Measurements from ENCODE around the gene ZNF618. TPM values are rescaled to one million over a fixed set of nuclear protein-coding genes. Genes with fewer than 3 reads are reported as not detected.

ZNF618 gene
- polyA plus RNA-seq, 1 experiment, result 8.7 TPM

DNA sequence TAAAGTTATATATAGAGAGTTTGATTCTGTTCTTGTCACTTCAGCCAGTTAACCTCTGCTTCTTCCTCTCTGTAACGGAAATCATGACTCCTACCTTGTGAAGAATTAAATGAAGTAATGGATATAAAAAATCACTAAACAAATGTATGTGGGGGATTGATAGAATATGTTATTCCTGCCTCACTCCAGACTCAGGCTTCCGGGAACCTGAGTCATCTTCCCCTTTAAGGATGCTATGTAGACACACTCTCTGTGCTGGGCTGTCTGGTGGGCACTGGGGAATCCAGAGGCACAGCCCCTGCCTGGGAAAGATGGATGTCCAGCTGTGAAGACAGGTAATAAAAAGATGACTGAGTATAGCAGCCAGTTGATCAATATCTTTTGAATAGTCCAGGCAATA, 77.4 kb downstream of the ZNF618 start:
- no peaks in the 10 kb centered on the region for H3K27me3 ChIP-seq (ENCODE audit: control insufficient read depth, insufficient read depth, low read length)
- H3K9me3 ChIP-seq (ENCODE audit: control insufficient read depth, insufficient read depth, low read length), result no peaks in the 10 kb centered on the region
- DNase-seq (ENCODE audit: low read depth, low spot score), result no peak
- ChIA-PET CTCF (no interaction called here), POLR2A (no interaction called here)
- no peak overlapping the region for H3K4me3 ChIP-seq (ENCODE audit: low read depth, low read length)
- H3K27ac ChIP-seq (ENCODE audit: low read depth, low read length), result peak overlapping the region; percentile 54
- TF ChIP-seq, protein P1, sequence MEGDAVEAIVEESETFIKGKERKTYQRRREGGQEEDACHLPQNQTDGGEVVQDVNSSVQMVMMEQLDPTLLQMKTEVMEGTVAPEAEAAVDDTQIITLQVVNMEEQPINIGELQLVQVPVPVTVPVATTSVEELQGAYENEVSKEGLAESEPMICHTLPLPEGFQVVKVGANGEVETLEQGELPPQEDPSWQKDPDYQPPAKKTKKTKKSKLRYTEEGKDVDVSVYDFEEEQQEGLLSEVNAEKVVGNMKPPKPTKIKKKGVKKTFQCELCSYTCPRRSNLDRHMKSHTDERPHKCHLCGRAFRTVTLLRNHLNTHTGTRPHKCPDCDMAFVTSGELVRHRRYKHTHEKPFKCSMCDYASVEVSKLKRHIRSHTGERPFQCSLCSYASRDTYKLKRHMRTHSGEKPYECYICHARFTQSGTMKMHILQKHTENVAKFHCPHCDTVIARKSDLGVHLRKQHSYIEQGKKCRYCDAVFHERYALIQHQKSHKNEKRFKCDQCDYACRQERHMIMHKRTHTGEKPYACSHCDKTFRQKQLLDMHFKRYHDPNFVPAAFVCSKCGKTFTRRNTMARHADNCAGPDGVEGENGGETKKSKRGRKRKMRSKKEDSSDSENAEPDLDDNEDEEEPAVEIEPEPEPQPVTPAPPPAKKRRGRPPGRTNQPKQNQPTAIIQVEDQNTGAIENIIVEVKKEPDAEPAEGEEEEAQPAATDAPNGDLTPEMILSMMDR (IDR thresholded peaks at IDR 0.05; ENCODE audit: low read depth, low read length), result no peak

- peak overlapping the region; percentile 54 for H3K27ac ChIP-seq (ENCODE audit: low read depth, low read length)
- no peaks in the 10 kb centered on the region for H3K9me3 ChIP-seq (ENCODE audit: control insufficient read depth, insufficient read depth, low read length)
- CTCF ChIA-PET, result interaction anchor here (1.0 to 1.2 kb wide), 2 partner anchors 8 to 128 kb away, joined by 3 read pairs; no protein-coding TSS in a partner anchor
- no peaks in the 10 kb centered on the region for H3K27me3 ChIP-seq (ENCODE audit: control insufficient read depth, insufficient read depth, low read length)
- DNase-seq (ENCODE audit: low read depth, low spot score), result no peak
- no peak overlapping the region for H3K4me3 ChIP-seq (ENCODE audit: low read depth, low read length)
- TF ChIP-seq, protein P1 (IDR thresholded peaks at IDR 0.05; ENCODE audit: low read depth, low read length), result no peak
- POLR2A ChIA-PET, result no interaction called here
Observed at GRCh38 chr9:113954591-113954990, 78.5 kb downstream of the ZNF618 start.

- TF ChIP-seq, protein P1 (IDR thresholded peaks at IDR 0.05; ENCODE audit: low read depth, low read length), result no peak
- POLR2A ChIA-PET, result interaction anchor here (0.7 kb wide), 1 partner anchor 265 kb away, joined by 8 read pairs; no protein-coding TSS in a partner anchor
- CTCF ChIA-PET, result interaction anchor here (1.0 to 1.2 kb wide), 2 partner anchors 8 to 127 kb away, joined by 3 read pairs; no protein-coding TSS in a partner anchor
- no peak overlapping the region for H3K4me3 ChIP-seq (ENCODE audit: low read depth, low read length)
- H3K27ac ChIP-seq (ENCODE audit: low read depth, low read length), result peak overlapping the region; percentile 54
- peak; percentile 41 for DNase-seq (ENCODE audit: low read depth, low spot score)
- no peaks in the 10 kb centered on the region for H3K27me3 ChIP-seq (ENCODE audit: control insufficient read depth, insufficient read depth, low read length)
- no peaks in the 10 kb centered on the region for H3K9me3 ChIP-seq (ENCODE audit: control insufficient read depth, insufficient read depth, low read length)
Observed at GRCh38 chr9:113955076-113955752, 79.1 kb downstream of the ZNF618 start.

GRCh38 chr9:113956901-113957300, 80.8 kb downstream of the ZNF618 start:
- no peaks in the 10 kb centered on the region for H3K27me3 ChIP-seq (ENCODE audit: control insufficient read depth, insufficient read depth, low read length)
- peak overlapping the region; percentile 89 for H3K27ac ChIP-seq (ENCODE audit: low read depth, low read length)
- ChIA-PET POLR2A (no interaction called here), CTCF (no interaction called here)
- no peak overlapping the region for H3K4me3 ChIP-seq (ENCODE audit: low read depth, low read length)
- DNase-seq (ENCODE audit: low read depth, low spot score), result no peak
- TF ChIP-seq, protein P1 (IDR thresholded peaks at IDR 0.05; ENCODE audit: low read depth, low read length), result no peak
- H3K9me3 ChIP-seq (ENCODE audit: control insufficient read depth, insufficient read depth, low read length), result no peaks in the 10 kb centered on the region

GRCh38 chr9:113957351-113957750, 81.2 kb downstream of the ZNF618 start:
- Histone ChIP-seq H3K4me3 (ENCODE audit: low read depth, low read length) (no peak overlapping the region), H3K27ac (ENCODE audit: low read depth, low read length) (peak overlapping the region; percentile 89), H3K9me3 (ENCODE audit: control insufficient read depth, insufficient read depth, low read length) (no peaks in the 10 kb centered on the region), H3K27me3 (ENCODE audit: control insufficient read depth, insufficient read depth, low read length) (no peaks in the 10 kb centered on the region)
- TF ChIP-seq, protein P1 (IDR thresholded peaks at IDR 0.05; ENCODE audit: low read depth, low read length), result no peak
- DNase-seq (ENCODE audit: low read depth, low spot score), result no peak
- POLR2A ChIA-PET, result no interaction called here
- CTCF ChIA-PET, result no interaction called here
